ENCODE results near the gene PMFBP1.
A peak's percentile ranks its signal among the peaks of the same experiment; 100 is the strongest.
"Not testable (repeated sequence)": the region's sequence is repeated elsewhere in the genome, so short reads cannot be mapped to it uniquely, and the experiment has no call there.

Gene PMFBP1

GRCh38 chr16:72109300-72109699 lies 62.7 kb downstream of the PMFBP1 start:
- no peak for FAIRE-seq
- DNase-seq (ENCODE audit: insufficient read length, low spot score), result no peak

GRCh38 chr16:72108353-72109102 lies 63.4 kb downstream of the PMFBP1 start:
- FAIRE-seq, result peak; percentile 93
- DNase-seq (ENCODE audit: insufficient read length, low spot score), result no peak

- peak; percentile 48 for FAIRE-seq
These were observed 64.6 kb downstream of the PMFBP1 start for GRCh38 chr16:72107371-72107770.

GRCh38 chr16:72105978-72106377 lies 66.0 kb downstream of the PMFBP1 start:
- FAIRE-seq (no peak), DNase-seq (ENCODE audit: insufficient read length, low spot score) (no peak)

More at GRCh38 chr16:72107371-72107770, 64.6 kb downstream of the PMFBP1 start:
- DNase-seq (ENCODE audit: insufficient read length, low spot score), result no peak

GRCh38 chr16:72104905-72105304 lies 67.0 kb downstream of the PMFBP1 start:
- FAIRE-seq (peak; percentile 70), DNase-seq (ENCODE audit: insufficient read length, low spot score) (no peak)

- DNase-seq (ENCODE audit: insufficient read length, low spot score) (no peak), FAIRE-seq (no peak)
These were observed 70.8 kb downstream of the PMFBP1 start for GRCh38 chr16:72101195-72101594.

GRCh38 chr16:72099377-72099818 lies 72.6 kb downstream of the PMFBP1 start:
- FAIRE-seq, result peak; percentile 97
- peak; percentile 81 for DNase-seq (ENCODE audit: insufficient read length, low spot score)

- DNase-seq (ENCODE audit: insufficient read length, low spot score) (no peak), FAIRE-seq (no peak)
These were observed 73.0 kb downstream of the PMFBP1 start for GRCh38 chr16:72098936-72099335.

- DNase-seq (ENCODE audit: insufficient read length, low spot score), result no peak
- FAIRE-seq, result no peak
These were observed 77.7 kb downstream of the PMFBP1 start for GRCh38 chr16:72094266-72094610.

- FAIRE-seq, result peak; percentile 97
- peak; percentile 100 for DNase-seq (ENCODE audit: insufficient read length, low spot score)
These were observed 78.3 kb downstream of the PMFBP1 start, which contains the start of the genes DHX38 and TXNL4B for GRCh38 chr16:72093448-72094265. DHX38 (plus strand) TSS chr16:72093847; CDS start chr16:72096158, 2,311 bp downstream. TXNL4B (minus strand) TSS chr16:72093620; CDS start chr16:72090749, 2,871 bp downstream.

- DNase-seq (ENCODE audit: insufficient read length, low spot score), result peak; percentile 63
- no peak for FAIRE-seq
These were observed 79.0 kb downstream of the PMFBP1 start for GRCh38 chr16:72092832-72093447.

GRCh38 chr16:72091217-72091616 lies 80.7 kb downstream of the PMFBP1 start:
- no peak for DNase-seq (ENCODE audit: insufficient read length, low spot score)

GRCh38 chr16:72085002-72085401 lies 87.0 kb downstream of the PMFBP1 start:
- FAIRE-seq, result no peak
- DNase-seq (ENCODE audit: insufficient read length, low spot score), result no peak

More at GRCh38 chr16:72091217-72091616, 80.7 kb downstream of the PMFBP1 start:
- FAIRE-seq, result no peak

GRCh38 chr16:72084445-72084844 lies 87.5 kb downstream of the PMFBP1 start:
- FAIRE-seq, result no peak
- DNase-seq (ENCODE audit: insufficient read length, low spot score), result no peak

- FAIRE-seq (no peak), DNase-seq (ENCODE audit: insufficient read length, low spot score) (no peak)
These were observed 88.1 kb downstream of the PMFBP1 start for GRCh38 chr16:72083778-72084404.

- not testable (repeated sequence) for DNase-seq (ENCODE audit: insufficient read length, low spot score)
- FAIRE-seq, result peak; percentile 13
These were observed 94.8 kb downstream of the PMFBP1 start for GRCh38 chr16:72076991-72077706.

- DNase-seq (ENCODE audit: insufficient read length, low spot score); FAIRE-seq: not testable (repeated sequence)
These were observed 96.9 kb downstream of the PMFBP1 start for GRCh38 chr16:72075067-72075466.

GRCh38 chr16:72073560-72074230 lies 98.3 kb downstream of the PMFBP1 start:
- no peak for DNase-seq (ENCODE audit: insufficient read length, low spot score)
- FAIRE-seq, result no peak

Data from HTR-8/SVneo (cell line).